ENCODE results near the gene PRMT3. TPM values are rescaled to one million over a fixed set of nuclear protein-coding genes. Genes with fewer than 3 reads are reported as not detected.

PRMT3 gene
- total and polyA plus RNA-seq, 2 of the 13 experiments (the other 11 are each of a cell fraction or from before 2014, with no cell fraction given), result 9.1 to 27.7 TPM

GRCh38 chr11:20474176-20474881, 86.8 kb downstream of the PRMT3 start:
- CTCF ChIA-PET (ENCODE audit: low intra/inter-chr PET ratio, low total read pairs), result no interaction called here
- H3K9ac ChIP-seq (ENCODE audit: insufficient read depth, low read depth, low read length), result no peak overlapping the region
- in situ Hi-C loops (cut with HindIII; ENCODE audit: extremely low pct_ligation_motif_present, low pct_unique_long_range_greater_than_20kb), result no loop called here
- H2AFZ ChIP-seq (ENCODE audit: low read length), result no peak overlapping the region
- 0 out of 5 replicates have a peak, but pooled peaks cover 0 to 1% of the 10 kb centered on the region in 2 experiments for H3K36me3 ChIP-seq (replicated peaks in 1 of 2; ENCODE audit: control insufficient read depth in 1 of 2, insufficient read depth in 2 of 2, low read length in 2 of 2)
- TF ChIP-seq ZNF777 (CRISPR knock-in tag; IDR thresholded peaks at IDR 0.05) (no peak), GTF3A (CRISPR knock-in tag; conservative IDR thresholded peaks at IDR 0.05) (no peak), ZNF775 (CRISPR knock-in tag; IDR thresholded peaks at IDR 0.05; ENCODE audit: borderline replicate concordance) (no peak), TEF (CRISPR knock-in tag; IDR thresholded peaks at IDR 0.05) (no peak), ZNF510 (CRISPR knock-in tag; IDR thresholded peaks at IDR 0.05; ENCODE audit: low read depth) (no peak), ZNF660 (CRISPR knock-in tag; IDR thresholded peaks at IDR 0.05; ENCODE audit: borderline replicate concordance, low read depth) (no peak), ZBTB37 (CRISPR knock-in tag; IDR thresholded peaks at IDR 0.05) (no peak), ZNF430 (CRISPR knock-in tag; IDR thresholded peaks at IDR 0.05) (no peak), ZBTB10 (CRISPR knock-in tag; IDR thresholded peaks at IDR 0.05; ENCODE audit: borderline replicate concordance) (no peak)
- intact Hi-C loops (cut with micrococcal nuclease; ENCODE audit: unreplicated experiment), result no loop called here
- H3K4me1 ChIP-seq (ENCODE audit: insufficient read depth, low read length), result peaks cover 10% of the 10 kb centered on the region
- no TSS peak for BruUV-seq (replicated peaks)
- POLR2A ChIA-PET, result no interaction called here
- H3K27me3 ChIP-seq (ENCODE audit: control insufficient read depth in 1 of 2, insufficient read depth in 2 of 2, low read length in 2 of 2), result no peaks in the 10 kb centered on the region
- no peaks in the 10 kb centered on the region for H4K20me1 ChIP-seq (ENCODE audit: insufficient read depth, low read length)
- DNase-seq (ENCODE audit: low spot score), result no peak
- H3K4me2 ChIP-seq (ENCODE audit: low read depth, low read length), result no peak overlapping the region
- ATAC-seq, result no peak
- FAIRE-seq, result no peak
- H3K79me2 ChIP-seq (ENCODE audit: insufficient read depth, low read length), result no peaks in the 10 kb centered on the region
- H3K9me3 ChIP-seq (ENCODE audit: low read length), result no peaks in the 10 kb centered on the region
- WGBS (ENCODE audit: low lambda C conversion rate), result 96% methylated on average over 7 of the region's 7 CpGs
- H3K4me3 ChIP-seq (replicated peaks in 1 of 3; ENCODE audit: insufficient read depth in 1 of 3, low read depth in 2 of 3, low read length in 3 of 3), result no peak overlapping the region
- no peak overlapping the region for H3K27ac ChIP-seq (ENCODE audit: extremely low read length, insufficient read depth, low read length)
